ENCODE results near the gene ZNRF2.
"Not testable (repeated sequence)": the region's sequence is repeated elsewhere in the genome, so short reads cannot be mapped to it uniquely, and the experiment has no call there.

Gene ZNRF2

DNA sequence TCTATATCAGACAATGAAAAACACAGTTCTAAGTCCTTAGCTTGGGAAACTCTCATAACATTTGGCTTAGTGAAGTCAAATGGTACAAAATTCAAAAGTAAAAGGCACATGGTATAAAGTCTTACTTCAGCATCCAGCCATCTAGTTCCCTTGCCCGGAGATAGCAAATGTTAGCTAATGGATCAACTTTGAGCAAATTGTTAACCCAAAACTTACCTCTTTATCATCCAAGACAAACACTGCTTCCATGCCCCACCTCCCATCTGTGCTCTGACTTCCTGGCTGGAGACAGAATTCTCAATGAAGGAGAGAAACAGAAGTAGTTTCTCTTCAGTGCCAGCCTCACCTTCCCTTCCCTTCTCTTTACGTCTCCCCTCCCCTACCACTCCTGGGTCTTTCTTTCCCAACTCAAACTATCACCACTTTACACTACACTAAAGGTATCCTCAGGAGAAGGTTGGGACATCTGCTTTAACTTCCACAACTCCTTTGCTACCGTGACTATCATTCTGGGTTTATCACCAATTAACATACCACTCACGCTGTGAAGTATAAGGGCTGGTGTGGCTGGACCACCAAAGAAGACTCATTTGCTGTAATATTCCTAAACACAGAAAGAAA, 21.2 kb upstream of the ZNRF2 start:
- DNase-seq, result no peak

DNA sequence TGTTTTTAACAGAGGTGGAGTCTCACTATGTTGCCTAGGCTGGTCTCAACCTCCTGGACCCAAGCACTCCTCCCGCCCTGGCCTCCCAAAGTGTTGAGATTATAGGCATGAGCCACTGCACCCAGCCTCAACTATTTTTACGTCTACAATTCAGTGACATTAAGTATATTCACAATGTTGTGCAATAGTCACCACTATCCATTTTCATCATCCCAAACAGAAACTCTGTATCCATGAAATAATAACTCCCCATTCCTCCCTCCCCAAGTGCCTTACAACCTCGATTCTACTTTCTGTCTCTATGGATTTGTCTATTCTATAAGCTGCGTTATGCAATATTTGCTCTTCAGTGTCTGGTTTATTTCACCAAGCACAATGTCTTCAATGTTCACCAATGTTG, 20.3 kb upstream of the ZNRF2 start:
- DNase-seq, result no peak

DNA sequence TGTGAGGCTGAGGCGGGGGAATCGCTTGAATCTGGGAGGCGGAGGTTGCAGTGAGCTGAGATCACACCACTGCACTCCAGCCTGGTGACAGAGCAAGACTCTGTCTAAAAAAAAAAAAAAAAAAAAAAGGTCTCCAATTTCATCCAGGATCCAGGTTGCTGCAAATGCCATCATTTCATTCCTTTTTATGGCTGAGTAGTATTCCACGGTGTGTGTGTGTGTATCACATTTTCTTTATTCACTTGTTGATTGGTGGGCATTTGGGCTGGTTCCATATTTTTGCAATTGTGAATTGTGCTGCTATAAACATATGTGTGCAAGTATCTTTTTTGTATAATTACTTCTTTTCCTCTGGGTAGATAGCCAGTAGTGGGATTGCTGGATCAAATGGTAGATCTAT, 19.2 kb upstream of the ZNRF2 start:
- DNase-seq, result not testable (repeated sequence)

DNA sequence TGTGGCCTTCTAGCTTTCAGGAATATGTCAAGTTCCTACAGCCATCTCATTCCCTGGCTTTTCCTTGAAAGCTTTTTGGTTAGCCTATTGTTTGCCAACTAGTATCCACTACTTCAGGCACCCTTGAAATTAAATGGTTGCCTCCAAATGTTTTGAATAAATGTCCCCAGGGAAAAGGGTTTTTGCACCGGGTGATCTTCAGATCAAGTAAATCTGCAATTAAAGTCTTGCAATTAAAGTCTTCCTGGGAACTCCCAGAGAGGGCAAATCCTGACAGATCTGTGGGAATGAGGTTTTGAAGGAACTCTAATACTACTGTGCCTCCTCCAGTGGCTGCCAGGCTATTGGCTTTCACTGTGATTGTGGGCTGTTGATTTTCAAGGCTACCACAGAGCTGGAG, 17.7 kb upstream of the ZNRF2 start:
- DNase-seq, result no peak

DNA sequence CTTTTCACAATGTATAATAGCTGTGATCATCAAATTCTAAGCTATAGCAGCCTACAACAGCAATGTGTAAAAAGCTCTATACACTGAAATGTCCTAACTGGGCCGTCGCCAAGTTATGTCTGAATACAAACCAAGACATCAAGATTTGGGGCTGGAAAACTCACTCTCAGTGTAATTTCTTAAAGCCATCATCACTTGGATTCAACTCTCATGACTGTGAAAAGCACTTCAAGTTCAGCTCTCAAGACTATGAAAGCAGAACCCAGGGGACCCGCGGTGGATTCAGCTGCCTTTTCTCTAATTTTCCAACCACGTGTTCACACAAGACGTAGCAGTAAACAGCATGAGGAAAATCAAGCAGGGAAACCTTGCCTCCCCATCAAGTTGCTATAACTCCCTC, 15.8 kb upstream of the ZNRF2 start:
- DNase-seq, result no peak

DNA sequence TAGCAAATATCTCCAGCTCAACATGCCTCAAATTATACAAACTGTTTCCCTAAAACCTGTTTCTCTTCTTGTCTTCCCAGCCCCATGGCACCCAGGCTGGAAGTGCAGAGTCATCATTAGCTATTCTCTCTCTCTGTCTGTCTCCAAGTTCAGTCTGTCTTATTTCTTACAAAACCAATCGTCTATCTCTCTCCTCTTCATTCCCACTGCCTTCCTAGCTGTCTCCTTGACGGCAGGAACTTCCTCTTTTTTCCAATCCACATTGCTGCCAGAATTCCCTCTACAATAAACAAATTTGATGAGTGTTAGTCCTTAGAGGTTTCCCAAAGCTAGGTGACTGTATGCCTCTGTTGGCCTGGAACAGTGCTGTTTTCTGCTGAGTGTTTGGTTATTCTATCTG, 14.9 kb upstream of the ZNRF2 start:
- no peak for DNase-seq

DNA sequence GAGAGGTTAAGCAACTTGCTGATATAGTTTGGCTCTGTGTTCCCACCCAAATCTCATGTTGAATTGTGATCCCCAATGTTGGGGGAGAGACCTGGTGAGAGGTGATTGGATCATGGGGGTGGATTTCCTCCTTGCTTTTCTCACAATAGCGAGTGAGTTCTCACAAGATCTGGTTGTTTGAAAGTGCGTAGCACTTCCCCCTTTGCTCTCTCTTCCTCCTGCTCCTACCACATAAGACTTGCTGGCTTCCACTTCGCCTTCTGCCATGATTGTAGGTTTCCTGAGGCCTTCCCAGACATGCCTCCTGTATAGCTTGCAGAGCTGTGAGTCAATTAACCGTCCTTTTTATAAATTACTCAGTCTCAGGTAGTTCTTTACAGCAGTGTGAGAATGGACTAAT, 13.5 kb upstream of the ZNRF2 start:
- DNase-seq, result no peak

DNA sequence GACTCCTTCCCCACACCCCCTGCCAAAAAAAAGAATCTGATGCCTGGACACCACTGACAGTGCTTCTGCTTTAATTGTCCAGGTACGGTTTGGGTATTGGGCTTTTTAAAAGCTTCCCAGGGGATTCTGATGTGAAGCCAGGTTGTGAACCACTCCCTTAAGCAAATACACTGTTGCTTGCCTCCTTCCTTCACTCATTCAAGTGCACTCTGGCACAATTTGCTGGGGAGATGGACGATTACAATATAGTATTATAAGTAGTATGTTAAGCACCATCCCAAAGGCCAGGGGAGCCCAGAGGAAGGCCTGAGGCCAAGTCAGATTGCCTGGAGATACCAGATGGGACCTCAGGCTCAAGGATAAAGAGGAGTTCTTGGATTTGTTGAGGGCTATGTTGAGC, 12.3 kb upstream of the ZNRF2 start:
- DNase-seq, result no peak

DNA sequence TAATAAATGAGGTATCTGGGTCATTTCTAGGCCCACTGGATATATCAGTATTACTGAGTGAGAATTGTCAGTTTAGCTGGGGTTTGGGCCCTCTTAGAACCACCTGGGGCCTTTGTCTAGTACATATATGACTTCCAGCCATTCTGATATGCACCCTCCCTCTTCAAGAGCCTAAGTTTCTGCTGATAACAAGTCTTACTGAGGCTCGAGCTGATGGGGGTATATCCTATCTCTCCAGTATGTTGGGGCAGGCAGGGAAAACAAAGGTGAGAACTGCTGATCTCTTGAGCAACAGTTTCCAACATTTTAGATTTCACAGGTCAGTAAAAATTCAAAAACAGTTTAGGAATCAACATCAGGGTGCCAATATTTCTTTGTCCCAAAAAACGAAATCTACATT, 10.8 kb upstream of the ZNRF2 start:
- no peak for DNase-seq

DNA sequence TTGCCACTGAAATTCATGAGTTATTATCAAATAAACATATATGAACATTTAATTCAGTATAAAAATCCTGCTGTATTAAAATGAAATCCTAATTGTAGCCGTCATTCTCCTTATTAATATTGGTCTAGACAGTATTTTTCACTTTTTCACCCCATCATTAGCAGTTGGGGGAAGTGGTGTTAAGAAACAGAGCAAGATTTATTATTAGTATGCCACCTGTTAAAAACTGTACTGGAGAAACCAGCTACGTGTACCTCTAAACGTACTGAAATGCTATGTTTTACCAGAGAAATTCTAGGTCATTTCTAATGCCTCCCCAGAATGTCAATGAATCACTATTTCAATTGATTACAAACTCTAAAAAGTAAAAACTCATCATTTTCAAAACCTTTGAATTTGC, 9.8 kb upstream of the ZNRF2 start:
- DNase-seq, result no peak

DNA sequence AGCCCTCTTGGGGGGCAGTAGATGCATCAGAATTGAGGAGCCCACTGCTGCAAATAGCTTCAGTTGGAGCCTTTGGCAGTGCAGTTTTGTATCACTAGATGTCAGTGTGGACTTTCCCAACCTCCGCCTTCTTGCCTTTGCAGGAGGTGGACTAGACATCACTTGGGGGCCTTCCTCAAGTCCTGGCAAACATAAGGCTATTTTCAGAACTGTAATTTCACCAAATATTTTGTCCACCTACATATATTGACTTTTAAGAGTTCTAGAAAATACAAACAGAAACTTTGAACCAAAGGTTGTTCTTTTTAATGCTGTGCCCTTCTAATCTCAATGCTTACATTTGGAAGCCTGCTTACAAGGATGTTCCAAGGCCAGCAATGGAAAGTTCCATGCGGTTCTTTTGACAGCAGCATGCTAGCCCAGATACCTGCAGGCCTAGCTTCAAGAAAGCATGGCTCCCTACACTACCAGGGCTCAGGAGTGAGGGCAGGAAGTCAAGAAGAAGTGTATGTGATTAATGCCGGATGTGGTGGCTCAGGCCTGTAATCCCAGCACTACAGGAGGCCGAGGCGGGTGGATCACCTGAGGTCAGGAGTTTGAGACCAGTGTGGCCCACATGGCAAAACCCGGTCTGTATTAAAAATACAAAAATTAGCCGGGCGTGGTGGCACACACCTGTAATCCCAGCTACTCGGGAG, 8.0 kb upstream of the ZNRF2 start:
- peak; percentile 21 for DNase-seq

DNA sequence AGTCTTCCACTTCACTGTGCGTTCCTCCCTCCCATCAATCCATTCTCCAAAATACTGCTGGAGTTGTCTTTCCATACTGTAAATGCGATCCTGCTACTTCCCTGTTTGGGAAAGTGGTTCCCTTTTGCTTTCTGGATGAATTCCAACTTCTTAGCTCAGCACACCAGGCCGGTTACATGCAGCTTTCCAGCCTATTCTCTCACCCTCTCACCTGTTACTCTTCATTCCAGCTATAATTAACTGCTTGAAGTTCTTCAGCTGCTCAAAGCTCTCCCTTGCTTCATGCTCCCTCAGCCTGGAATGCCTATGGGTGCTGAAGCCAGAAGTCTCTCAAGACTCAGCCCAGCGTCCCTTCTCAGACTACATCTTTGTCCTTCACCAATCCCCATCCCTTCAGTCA, 6.0 kb upstream of the ZNRF2 start:
- DNase-seq, result no peak

DNA sequence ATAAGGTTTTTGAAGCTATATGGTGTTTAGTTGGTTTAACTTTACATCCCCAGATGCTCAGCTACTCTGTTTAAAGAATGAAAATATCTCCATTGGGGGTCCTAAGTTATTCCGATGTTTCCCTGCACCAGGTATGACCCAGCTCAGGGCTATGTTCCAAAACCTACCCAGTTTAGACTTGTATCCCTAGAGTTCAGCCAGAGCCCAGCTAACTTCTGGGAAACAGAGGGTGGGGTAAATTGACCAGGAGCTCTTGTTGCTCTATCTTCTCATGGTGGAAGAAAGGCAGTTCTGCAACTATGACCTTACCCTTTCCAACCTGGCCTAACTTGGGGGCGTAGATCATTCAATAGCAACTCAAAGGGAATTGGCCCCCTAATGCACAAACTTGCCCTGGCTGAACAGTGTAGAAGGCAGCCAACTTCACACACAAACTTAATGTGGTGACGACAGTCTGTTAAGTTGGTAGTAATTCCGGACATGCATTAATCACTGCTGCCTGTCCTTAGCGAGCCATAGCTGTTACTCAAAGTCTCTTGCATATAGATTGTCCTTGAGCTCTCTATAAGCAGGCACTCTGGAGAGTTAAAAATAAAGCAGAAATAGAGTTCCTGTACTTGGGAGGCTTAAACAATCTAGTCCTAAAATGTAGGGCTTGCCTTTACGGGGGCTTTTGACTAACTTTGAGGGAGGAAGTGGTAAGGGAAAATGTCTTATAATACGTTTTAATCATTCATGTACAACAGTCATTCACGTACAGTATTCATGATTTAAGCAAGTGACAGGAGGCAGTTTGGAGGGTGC, 5.3 kb upstream of the ZNRF2 start:
- no peak for DNase-seq

DNA sequence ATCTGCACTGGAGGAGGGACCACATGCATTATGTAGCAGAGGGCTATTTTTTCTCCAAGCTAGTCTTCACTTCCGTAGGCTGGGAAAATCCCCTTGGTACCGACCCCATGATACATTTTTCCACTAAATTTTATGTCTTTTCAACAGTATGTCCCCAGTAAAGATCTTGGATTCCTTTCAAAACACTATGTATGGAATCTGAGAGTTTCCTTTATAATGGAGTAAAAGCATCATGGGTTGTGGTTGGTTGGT, 4.8 kb upstream of the ZNRF2 start:
- no peak for DNase-seq

DNA sequence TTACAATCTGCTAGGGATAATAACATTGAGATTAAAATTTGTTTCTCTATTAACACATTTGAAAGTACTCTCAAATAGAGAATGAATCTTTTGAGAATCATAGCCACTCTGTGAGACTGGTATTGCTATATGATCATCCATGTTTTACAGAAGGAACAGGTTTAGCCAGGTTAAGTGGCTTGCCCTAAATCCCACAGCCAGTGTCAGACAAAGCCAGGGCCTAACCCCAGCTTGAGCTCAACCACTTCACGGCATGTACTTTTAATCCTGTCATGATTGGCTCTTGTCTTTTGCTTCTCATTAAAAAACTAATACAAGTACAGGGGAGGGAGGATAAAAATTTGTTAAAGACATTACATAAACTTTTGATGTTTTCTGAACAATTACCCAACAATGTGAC, 3.8 kb upstream of the ZNRF2 start:
- DNase-seq, result no peak

DNA sequence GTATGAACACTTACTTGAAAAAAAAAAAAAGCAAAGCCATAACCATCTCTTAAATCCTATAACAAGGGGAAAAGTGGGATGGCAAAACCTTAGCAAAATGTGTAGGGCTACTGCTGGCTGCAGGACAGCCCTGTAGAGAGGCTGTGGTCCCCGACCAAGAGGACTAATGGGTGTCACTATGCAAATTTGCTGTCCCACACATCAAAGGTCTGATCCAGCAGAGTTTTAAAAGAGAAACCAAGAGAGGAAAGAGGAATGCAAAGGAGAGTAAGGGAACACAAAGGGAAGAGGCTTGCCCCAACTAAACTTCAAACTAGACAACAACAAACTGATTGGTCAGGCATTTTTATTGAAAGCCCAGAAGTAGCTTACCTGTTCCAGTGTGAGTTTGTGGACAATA, 3.1 kb upstream of the ZNRF2 start:
- DNase-seq, result no peak

DNA sequence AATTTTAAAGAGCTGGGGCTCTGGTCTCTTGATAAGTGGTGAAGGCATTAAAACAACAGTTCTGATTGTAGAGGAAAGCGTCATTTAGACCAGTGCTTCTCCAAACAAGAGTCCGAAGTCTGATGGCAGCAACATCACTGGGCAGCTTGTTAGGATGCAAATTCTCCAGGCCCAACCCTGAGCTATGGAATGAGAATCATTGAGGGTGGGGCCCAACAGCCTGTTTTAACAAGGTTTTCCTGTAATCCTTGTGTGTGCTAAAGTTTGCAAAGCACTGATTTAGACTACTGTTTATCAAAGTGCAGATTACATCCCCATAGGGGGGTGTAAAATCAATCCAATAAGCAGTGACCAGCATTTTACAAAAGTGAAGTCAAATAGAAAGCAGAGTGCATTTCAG, 2.6 kb upstream of the ZNRF2 start:
- no peak for DNase-seq

DNA sequence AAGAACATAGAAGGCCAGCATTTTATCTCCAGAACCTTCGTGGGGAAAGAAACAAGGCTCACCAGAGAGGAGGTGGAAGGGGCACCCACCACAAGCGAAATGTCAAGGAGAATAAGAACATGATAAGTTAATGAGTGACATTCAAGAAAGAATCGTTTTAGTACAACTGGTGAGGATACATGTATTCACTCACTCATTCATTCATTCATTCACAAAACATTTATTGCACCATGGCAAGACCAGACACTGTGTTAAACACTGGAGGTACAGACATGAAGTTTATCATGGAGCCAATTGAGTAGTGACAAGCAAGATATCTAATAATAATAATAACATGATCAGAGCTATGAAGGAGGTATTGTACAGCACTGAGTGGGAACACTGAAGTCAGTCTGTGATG, 1.7 kb upstream of the ZNRF2 start:
- DNase-seq, result no peak

DNA sequence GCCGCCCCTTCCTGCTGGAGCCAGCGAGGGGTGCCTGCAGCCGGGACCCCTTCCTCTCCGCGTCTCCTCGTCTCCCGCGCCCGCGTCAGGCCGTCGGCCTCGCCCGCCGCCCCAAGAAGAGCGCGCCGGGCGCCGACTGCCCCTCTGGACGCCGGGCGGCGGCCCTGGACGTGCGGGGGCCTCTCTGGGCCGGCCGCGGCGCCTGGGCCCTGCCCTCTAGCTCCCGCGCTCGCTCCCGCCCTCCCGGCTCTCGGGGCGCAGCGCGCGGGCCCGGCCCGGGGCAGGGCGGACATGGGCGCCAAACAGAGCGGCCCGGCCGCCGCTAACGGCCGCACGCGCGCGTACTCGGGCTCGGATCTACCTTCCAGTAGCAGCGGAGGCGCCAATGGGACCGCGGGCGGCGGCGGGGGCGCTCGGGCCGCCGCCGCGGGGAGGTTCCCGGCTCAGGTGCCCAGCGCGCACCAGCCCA, 704 bp downstream of the ZNRF2 start:
- peak; percentile 6 for DNase-seq

DNA sequence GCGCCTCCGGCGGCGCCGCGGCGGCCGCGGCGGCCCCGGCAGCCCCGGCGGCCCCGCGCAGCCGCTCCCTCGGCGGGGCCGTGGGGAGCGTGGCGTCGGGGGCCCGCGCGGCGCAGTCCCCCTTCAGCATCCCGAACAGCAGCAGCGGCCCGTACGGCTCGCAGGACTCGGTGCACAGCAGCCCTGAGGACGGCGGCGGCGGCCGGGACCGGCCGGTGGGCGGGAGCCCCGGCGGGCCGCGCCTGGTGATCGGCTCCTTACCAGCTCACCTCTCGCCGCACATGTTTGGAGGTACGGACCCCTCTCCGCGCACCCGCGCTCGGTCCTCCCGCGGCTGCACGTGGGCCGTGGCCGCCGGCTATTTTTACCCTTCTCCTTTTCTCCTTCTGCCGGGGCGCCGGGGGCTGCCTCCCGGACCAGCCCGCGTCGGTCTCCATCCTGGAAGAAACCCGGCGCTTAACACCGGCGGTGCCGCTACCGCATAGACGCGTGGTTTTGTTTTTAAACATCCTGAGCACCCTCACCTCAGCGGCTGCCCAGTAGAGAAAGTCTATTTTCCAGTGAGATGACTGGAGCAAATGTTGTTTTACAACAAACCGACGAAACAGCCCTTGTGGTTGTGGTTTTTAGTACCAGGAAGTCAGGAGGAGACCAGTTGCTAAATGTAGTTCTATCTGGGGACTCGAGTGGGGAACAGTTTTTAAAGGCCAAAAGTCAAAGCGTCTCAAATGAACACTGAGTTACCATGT, 1.3 kb downstream of the ZNRF2 start:
- no peak for DNase-seq

DNA sequence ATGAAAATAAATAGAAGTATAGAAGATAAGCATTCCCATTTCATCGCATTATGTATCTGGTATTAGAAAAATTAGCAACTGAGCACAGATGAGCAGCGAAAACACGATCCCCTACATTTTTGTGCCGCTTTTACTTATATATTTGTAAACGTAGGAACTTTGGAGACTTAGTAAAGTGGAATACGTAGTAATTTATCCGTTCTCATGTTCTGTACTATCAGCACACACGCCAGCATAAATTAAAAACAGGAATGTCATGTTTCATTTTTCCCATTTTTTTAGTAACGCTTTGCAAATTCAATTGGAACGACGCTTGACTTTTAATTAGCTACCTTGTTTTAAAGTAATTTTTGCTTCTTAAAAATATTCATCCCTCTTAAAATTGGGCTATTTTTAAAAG, 2.4 kb downstream of the ZNRF2 start:
- no peak for DNase-seq

DNA sequence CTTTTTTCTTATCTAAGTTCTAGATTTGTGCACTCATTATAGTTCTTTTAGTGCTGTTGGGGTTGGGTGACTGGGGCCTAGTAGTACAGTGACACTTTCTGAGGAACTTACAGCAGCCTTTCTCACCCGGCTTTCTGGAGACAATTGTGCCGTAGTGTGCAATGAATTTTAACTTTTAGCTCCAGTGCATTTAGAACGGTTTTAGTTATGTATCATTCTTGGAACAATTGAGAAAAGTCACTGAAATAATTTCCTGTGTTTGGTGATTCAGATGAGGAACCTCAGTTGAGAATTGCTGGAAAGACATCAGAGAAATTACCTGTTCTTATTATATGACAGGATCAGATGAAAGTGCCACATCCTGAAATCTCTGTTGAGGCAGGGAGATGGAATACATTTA, 3.2 kb downstream of the ZNRF2 start:
- not testable (repeated sequence) for DNase-seq

DNA sequence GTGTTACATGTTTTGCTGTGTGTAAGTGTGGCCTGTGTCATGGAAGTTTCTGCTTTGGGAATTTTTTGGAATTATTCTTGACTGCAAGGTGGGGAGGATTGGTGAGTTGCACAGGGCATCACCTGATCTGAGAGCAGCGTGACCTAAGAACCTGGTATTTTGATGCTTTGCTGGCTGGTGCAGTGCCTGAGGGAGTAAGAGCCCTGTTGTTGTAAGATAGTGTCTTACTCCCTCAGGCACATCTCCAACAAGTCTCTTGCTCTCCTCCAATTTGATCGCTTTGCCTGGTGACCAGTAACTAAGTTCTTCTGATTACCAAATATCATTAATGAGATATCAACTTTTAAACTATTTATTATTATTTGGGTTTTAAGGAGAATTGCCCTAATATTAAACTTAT, 5.2 kb downstream of the ZNRF2 start:
- not testable (repeated sequence) for DNase-seq

DNA sequence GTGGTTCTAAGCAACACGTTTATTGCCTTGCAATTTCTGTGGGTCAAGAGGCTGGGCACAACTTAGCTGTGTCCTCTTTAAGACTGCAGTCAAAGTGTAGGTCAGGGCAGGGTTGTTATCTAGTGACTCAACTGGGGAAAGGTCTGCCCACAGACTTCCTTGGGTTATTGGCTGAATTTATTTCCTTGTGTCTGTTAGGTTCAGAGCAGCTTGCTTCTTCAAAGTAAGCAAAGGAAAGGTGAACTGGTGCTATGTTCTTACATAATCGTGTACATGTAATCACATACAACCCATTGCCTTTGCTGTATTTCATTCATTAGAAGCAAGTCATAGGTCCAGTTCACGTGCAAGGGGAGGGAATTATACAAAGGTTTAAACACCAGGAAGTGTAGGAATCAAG, 5.9 kb downstream of the ZNRF2 start:
- not testable (repeated sequence) for DNase-seq
